ENCODE measurements around the gene LCORL. TPM values are rescaled to one million over a fixed set of nuclear protein-coding genes. Genes with fewer than 3 reads are reported as not detected.
A peak's percentile ranks its signal among the peaks of the same experiment; 100 is the strongest.

LCORL gene
- total and polyA plus RNA-seq, 2 of the 4 experiments (the other 2 are of a cell fraction): 2.1 to 5.0 TPM

DNA sequence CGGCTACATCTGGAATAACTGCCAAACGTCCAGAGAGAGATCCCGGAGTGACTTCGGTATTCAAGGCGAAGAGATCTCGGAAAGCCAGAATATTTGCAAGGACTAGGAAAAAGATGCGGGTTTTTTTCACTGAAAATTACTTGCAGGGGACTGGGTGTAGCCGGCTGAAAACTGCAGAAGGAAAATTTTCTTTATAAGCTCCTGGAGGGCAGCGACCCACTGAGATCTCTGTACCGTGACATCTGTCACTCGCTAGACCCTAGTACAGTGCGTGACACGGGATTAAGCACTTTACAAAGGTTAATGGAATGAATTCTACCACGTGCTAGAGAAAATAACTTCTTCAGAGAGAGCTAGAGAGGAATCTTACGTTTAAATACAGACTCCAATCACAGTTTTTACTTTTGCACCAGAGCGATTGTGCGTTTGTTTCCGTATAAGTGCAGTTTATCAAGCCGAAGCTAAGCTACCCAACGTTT is 1.1 kb upstream of the LCORL start:
- ChIA-PET CTCF (interaction anchor here (0.8 kb wide), 1 partner anchor 212 kb away, joined by 3 read pairs; the partner anchor contains the start of gene DCAF16), POLR2A (ENCODE audit: unreplicated experiment) (no interaction called here)
- Histone ChIP-seq H3K36me3 (ENCODE audit: control insufficient read depth, insufficient read depth, low read length) (no peaks in the 10 kb centered on the region), H4K8ac (ENCODE audit: low read depth in 2 of 2, low read length in 2 of 2) (peak overlapping the region in 1 of 2 experiments; percentile 25; a peak in 2 of 4 replicates), H2BK5ac (ENCODE audit: low read depth, low read length, poor library complexity, severe bottlenecking) (no peak overlapping the region), H3K4ac (ENCODE audit: low read depth, low read length) (0 out of 2 replicates have a peak overlapping the region, but pooled peaks have one; percentile 14), H2BK120ac (ENCODE audit: low read depth, low read length) (0 out of 2 replicates have a peak overlapping the region, but pooled peaks have one; percentile 10), H3K23ac (ENCODE audit: low read depth, low read length) (peak overlapping the region; percentile 49), H3K27ac (ENCODE audit: insufficient read depth, low read length) (peak overlapping the region; percentile 22), H2BK15ac (ENCODE audit: low read depth, low read length) (no peak overlapping the region), H4K91ac (ENCODE audit: insufficient read depth, low read depth, low read length) (no peak overlapping the region), H3K4me1 (ENCODE audit: control insufficient read depth, insufficient read depth, low read length) (no peaks in the 10 kb centered on the region), H2BK20ac (ENCODE audit: low read depth, low read length) (no peak overlapping the region), H3K56ac (ENCODE audit: extremely low read depth, insufficient read depth, low read length) (peak overlapping the region; percentile 51; the same call in 1 of the 2 replicates), H3K4me3 (ENCODE audit: insufficient read depth, low read depth, low read length) (peak overlapping the region; percentile 82), H4K20me1 (ENCODE audit: insufficient read depth, low read length) (peaks cover 5% of the 10 kb centered on the region; the same call in 1 of the 2 replicates), H2AFZ (replicated peaks; ENCODE audit: low read length, poor library complexity) (peak overlapping the region; percentile 96), H3K9me3 (ENCODE audit: control insufficient read depth, insufficient read depth, low read length) (no peaks in the 10 kb centered on the region), H3K27me3 (ENCODE audit: control insufficient read depth, insufficient read depth, low read length) (no peaks in the 10 kb centered on the region), H4K5ac (ENCODE audit: low read depth, low read length) (no peak overlapping the region), H3K9me1 (ENCODE audit: insufficient read depth, low read length) (no peaks in the 10 kb centered on the region), H2AK9ac (replicated peaks; ENCODE audit: low read depth, low read length, poor library complexity) (no peak overlapping the region), H2AK5ac (ENCODE audit: low read depth, low read length) (no peak overlapping the region), H3K18ac (ENCODE audit: low read depth, low read length) (no peak overlapping the region; the same call in 1 of the 2 replicates), H3K4me2 (ENCODE audit: low read depth, low read length) (peak overlapping the region; percentile 99), H3K14ac (replicated peaks; ENCODE audit: low read depth, low read length) (no peak overlapping the region; the same call in 1 of the 2 replicates), H3K79me1 (ENCODE audit: low read depth in 1 of 2, low read length in 2 of 2) (peaks cover 2 to 8% of the 10 kb centered on the region in 2 experiments; a peak in 2 of 4 replicates), H3K9ac (ENCODE audit: low read depth, low read length) (peak overlapping the region; percentile 58)
- dilution Hi-C loops (cut with HindIII; ENCODE audit: low sequenced_read_pairs, unreplicated experiment): no loop called here
- in situ Hi-C loops (cut with MboI; ENCODE audit: low sequenced_read_pairs): loop anchor here (5.0 to 25.0 kb wide), 2 partner anchors 205 to 435 kb away; partner anchors contain the start of gene LAP3
- no TSS peak for BruUV-seq (replicated peaks)
- ATAC-seq (ENCODE audit: low read depth) (no peak), DNase-seq (peak; percentile 5)
- 2% methylated on average over 6 of the region's 20 CpGs; no CpG with 5 or more reads in 1 of the 2 experiments for WGBS, 2 experiments (ENCODE audit: extremely low coverage in 2 of 2, insufficient read length in 1 of 2)
- intact Hi-C loops (cut with micrococcal nuclease): loop anchor here (2.0 to 10.0 kb wide), 4 partner anchors 34 to 445 kb away; partner anchors contain the start of genes DCAF16, LAP3 and NCAPG
- TF ChIP-seq, protein P1, sequence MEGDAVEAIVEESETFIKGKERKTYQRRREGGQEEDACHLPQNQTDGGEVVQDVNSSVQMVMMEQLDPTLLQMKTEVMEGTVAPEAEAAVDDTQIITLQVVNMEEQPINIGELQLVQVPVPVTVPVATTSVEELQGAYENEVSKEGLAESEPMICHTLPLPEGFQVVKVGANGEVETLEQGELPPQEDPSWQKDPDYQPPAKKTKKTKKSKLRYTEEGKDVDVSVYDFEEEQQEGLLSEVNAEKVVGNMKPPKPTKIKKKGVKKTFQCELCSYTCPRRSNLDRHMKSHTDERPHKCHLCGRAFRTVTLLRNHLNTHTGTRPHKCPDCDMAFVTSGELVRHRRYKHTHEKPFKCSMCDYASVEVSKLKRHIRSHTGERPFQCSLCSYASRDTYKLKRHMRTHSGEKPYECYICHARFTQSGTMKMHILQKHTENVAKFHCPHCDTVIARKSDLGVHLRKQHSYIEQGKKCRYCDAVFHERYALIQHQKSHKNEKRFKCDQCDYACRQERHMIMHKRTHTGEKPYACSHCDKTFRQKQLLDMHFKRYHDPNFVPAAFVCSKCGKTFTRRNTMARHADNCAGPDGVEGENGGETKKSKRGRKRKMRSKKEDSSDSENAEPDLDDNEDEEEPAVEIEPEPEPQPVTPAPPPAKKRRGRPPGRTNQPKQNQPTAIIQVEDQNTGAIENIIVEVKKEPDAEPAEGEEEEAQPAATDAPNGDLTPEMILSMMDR (conservative IDR thresholded peaks at IDR 0.05; ENCODE audit: low read depth, low read length): no peak
- no peak for TF ChIP-seq POLR2A (IDR thresholded peaks at IDR 0.05; ENCODE audit: low read depth, low read length)
- no peak for TF ChIP-seq FOS (IDR thresholded peaks at IDR 0.05; ENCODE audit: low read depth, low read length)
- TF ChIP-seq, protein P2, sequence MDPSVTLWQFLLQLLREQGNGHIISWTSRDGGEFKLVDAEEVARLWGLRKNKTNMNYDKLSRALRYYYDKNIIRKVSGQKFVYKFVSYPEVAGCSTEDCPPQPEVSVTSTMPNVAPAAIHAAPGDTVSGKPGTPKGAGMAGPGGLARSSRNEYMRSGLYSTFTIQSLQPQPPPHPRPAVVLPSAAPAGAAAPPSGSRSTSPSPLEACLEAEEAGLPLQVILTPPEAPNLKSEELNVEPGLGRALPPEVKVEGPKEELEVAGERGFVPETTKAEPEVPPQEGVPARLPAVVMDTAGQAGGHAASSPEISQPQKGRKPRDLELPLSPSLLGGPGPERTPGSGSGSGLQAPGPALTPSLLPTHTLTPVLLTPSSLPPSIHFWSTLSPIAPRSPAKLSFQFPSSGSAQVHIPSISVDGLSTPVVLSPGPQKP (IDR thresholded peaks at IDR 0.05; ENCODE audit: borderline replicate concordance, low read depth, low read length): no peak
- TF ChIP-seq NFE2L2 (IDR thresholded peaks at IDR 0.05; ENCODE audit: low read depth, low read length): no peak
- TF ChIP-seq MXI1 (IDR thresholded peaks at IDR 0.05; ENCODE audit: borderline replicate concordance, low read depth, low read length): no peak
- no peak for TF ChIP-seq MAFK (IDR thresholded peaks at IDR 0.05; ENCODE audit: low read depth, low read length)
- no peak for TF ChIP-seq RCOR1 (IDR thresholded peaks at IDR 0.05; ENCODE audit: insufficient replicate concordance, low read length)
- TF ChIP-seq BHLHE40 (IDR thresholded peaks at IDR 0.05; ENCODE audit: low read depth, low read length): no peak
- TF ChIP-seq RFX5 (IDR thresholded peaks at IDR 0.05; ENCODE audit: low read depth, low read length): no peak
- no peak for TF ChIP-seq MAZ (IDR thresholded peaks at IDR 0.05; ENCODE audit: borderline replicate concordance, low read depth, low read length)
- no peak for TF ChIP-seq SMC3 (IDR thresholded peaks at IDR 0.05; ENCODE audit: low read depth, low read length)
- no peak for TF ChIP-seq CEBPB (IDR thresholded peaks at IDR 0.05; ENCODE audit: low read depth, low read length)
- TF ChIP-seq, protein P3, sequence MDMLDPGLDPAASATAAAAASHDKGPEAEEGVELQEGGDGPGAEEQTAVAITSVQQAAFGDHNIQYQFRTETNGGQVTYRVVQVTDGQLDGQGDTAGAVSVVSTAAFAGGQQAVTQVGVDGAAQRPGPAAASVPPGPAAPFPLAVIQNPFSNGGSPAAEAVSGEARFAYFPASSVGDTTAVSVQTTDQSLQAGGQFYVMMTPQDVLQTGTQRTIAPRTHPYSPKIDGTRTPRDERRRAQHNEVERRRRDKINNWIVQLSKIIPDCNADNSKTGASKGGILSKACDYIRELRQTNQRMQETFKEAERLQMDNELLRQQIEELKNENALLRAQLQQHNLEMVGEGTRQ (IDR thresholded peaks at IDR 0.05; ENCODE audit: low read depth, low read length): no peak
- no peak for TF ChIP-seq RAD21 (IDR thresholded peaks at IDR 0.05; ENCODE audit: low read length)
